ENCODE results near the gene LEMD3. TPM values are rescaled to one million over a fixed set of nuclear protein-coding genes. Genes with fewer than 3 reads are reported as not detected.

The LEMD3 gene
- total and polyA plus RNA-seq, 2 donors = 21.4 to 25.7 TPM

GRCh38 chr12:65126482-65126881 is 42.9 kb upstream of the LEMD3 start:
- Histone ChIP-seq H3K27ac (ENCODE audit: low read depth in 1 of 2, low read length in 1 of 2) (no peak overlapping the region), H3K27me3 (ENCODE audit: control insufficient read depth in 2 of 2, insufficient read depth in 1 of 2, low read length in 1 of 2) (peaks cover 2 to 23% of the 10 kb centered on the region in 2 donors), H3K4me3 (ENCODE audit: low read length in 2 of 2) (no peak overlapping the region), H3K36me3 (ENCODE audit: control insufficient read depth in 2 of 2, insufficient read depth in 2 of 2, low read length in 1 of 2) (no peaks in the 10 kb centered on the region), H3K9me3 (ENCODE audit: control insufficient read depth in 2 of 2, insufficient read depth in 1 of 2, low read length in 1 of 2) (peaks cover 0 to 6% of the 10 kb centered on the region in 2 donors), H3K4me1 (ENCODE audit: control insufficient read depth in 2 of 2, insufficient read depth in 2 of 2, low read length in 2 of 2) (peaks cover 0 to under 1% of the 10 kb centered on the region in 2 donors)
- no peak for DNase-seq (ENCODE audit: low read depth in 6 of 9, low spot score in 9 of 9)
- WGBS = 92% methylated on average over 5 of the region's 5 CpGs

GRCh38 chr12:65133879-65134278 is 35.5 kb upstream of the LEMD3 start:
- H3K4me3 ChIP-seq (ENCODE audit: low read length in 2 of 2) = no peak overlapping the region
- H3K9me3 ChIP-seq (ENCODE audit: control insufficient read depth in 2 of 2, insufficient read depth in 1 of 2, low read length in 1 of 2) = no peaks in the 10 kb centered on the region
- H3K36me3 ChIP-seq (ENCODE audit: control insufficient read depth in 2 of 2, insufficient read depth in 2 of 2, low read length in 1 of 2) = no peaks in the 10 kb centered on the region
- no peak for DNase-seq (ENCODE audit: low read depth in 6 of 9, low spot score in 9 of 9)
- H3K27me3 ChIP-seq (ENCODE audit: control insufficient read depth in 2 of 2, insufficient read depth in 1 of 2, low read length in 1 of 2) = peaks cover 0 to 2% of the 10 kb centered on the region in 2 donors
- H3K4me1 ChIP-seq (ENCODE audit: control insufficient read depth in 2 of 2, insufficient read depth in 2 of 2, low read length in 2 of 2) = no peaks in the 10 kb centered on the region
- H3K27ac ChIP-seq (ENCODE audit: low read depth in 1 of 2, low read length in 1 of 2) = no peak overlapping the region

GRCh38 chr12:65139389-65139788 is 30.0 kb upstream of the LEMD3 start:
- Histone ChIP-seq H3K4me1 (ENCODE audit: control insufficient read depth in 2 of 2, insufficient read depth in 2 of 2, low read length in 2 of 2) (no peaks in the 10 kb centered on the region), H3K27ac (ENCODE audit: low read depth in 1 of 2, low read length in 1 of 2) (no peak overlapping the region), H3K4me3 (ENCODE audit: low read length in 2 of 2) (no peak overlapping the region), H3K36me3 (ENCODE audit: control insufficient read depth in 2 of 2, insufficient read depth in 2 of 2, low read length in 1 of 2) (no peaks in the 10 kb centered on the region), H3K27me3 (ENCODE audit: control insufficient read depth in 2 of 2, insufficient read depth in 1 of 2, low read length in 1 of 2) (no peaks in the 10 kb centered on the region), H3K9me3 (ENCODE audit: control insufficient read depth in 2 of 2, insufficient read depth in 1 of 2, low read length in 1 of 2) (no peaks in the 10 kb centered on the region)
- WGBS = 74% methylated on average over 1 of the region's 1 CpG
- no peak for DNase-seq (ENCODE audit: low read depth in 6 of 9, low spot score in 9 of 9)

GRCh38 chr12:65140738-65141137 is 28.6 kb upstream of the LEMD3 start:
- WGBS = 97% methylated on average over 1 of the region's 1 CpG
- no peak overlapping the region for H3K4me3 ChIP-seq (ENCODE audit: low read length in 2 of 2)
- no peaks in the 10 kb centered on the region for H3K9me3 ChIP-seq (ENCODE audit: control insufficient read depth in 2 of 2, insufficient read depth in 1 of 2, low read length in 1 of 2)
- DNase-seq (ENCODE audit: low read depth in 6 of 9, low spot score in 9 of 9) = no peak
- no peaks in the 10 kb centered on the region for H3K27me3 ChIP-seq (ENCODE audit: control insufficient read depth in 2 of 2, insufficient read depth in 1 of 2, low read length in 1 of 2)
- H3K36me3 ChIP-seq (ENCODE audit: control insufficient read depth in 2 of 2, insufficient read depth in 2 of 2, low read length in 1 of 2) = no peaks in the 10 kb centered on the region
- no peak overlapping the region for H3K27ac ChIP-seq (ENCODE audit: low read depth in 1 of 2, low read length in 1 of 2)
- H3K4me1 ChIP-seq (ENCODE audit: control insufficient read depth in 2 of 2, insufficient read depth in 2 of 2, low read length in 2 of 2) = no peaks in the 10 kb centered on the region

GRCh38 chr12:65147312-65147905 is 22.0 kb upstream of the LEMD3 start:
- H3K9me3 ChIP-seq (ENCODE audit: control insufficient read depth in 2 of 2, insufficient read depth in 1 of 2, low read length in 1 of 2) = no peaks in the 10 kb centered on the region
- H3K4me3 ChIP-seq (ENCODE audit: low read length in 2 of 2) = no peak overlapping the region
- H3K36me3 ChIP-seq (ENCODE audit: control insufficient read depth in 2 of 2, insufficient read depth in 2 of 2, low read length in 1 of 2) = no peaks in the 10 kb centered on the region
- no peaks in the 10 kb centered on the region for H3K27me3 ChIP-seq (ENCODE audit: control insufficient read depth in 2 of 2, insufficient read depth in 1 of 2, low read length in 1 of 2)
- 89% methylated on average over 2 of the region's 2 CpGs for WGBS
- DNase-seq (ENCODE audit: low read depth in 6 of 9, low spot score in 9 of 9) = no peak
- H3K27ac ChIP-seq (ENCODE audit: low read depth in 1 of 2, low read length in 1 of 2) = no peak overlapping the region
- no peaks in the 10 kb centered on the region for H3K4me1 ChIP-seq (ENCODE audit: control insufficient read depth in 2 of 2, insufficient read depth in 2 of 2, low read length in 2 of 2)

- Histone ChIP-seq H3K4me1 (ENCODE audit: control insufficient read depth in 2 of 2, insufficient read depth in 2 of 2, low read length in 2 of 2) (peaks cover 0 to 7% of the 10 kb centered on the region in 2 donors), H3K27ac (ENCODE audit: low read depth in 1 of 2, low read length in 1 of 2) (no peak overlapping the region), H3K4me3 (ENCODE audit: low read length in 2 of 2) (no peak overlapping the region), H3K9me3 (ENCODE audit: control insufficient read depth in 2 of 2, insufficient read depth in 1 of 2, low read length in 1 of 2) (no peaks in the 10 kb centered on the region), H3K27me3 (ENCODE audit: control insufficient read depth in 2 of 2, insufficient read depth in 1 of 2, low read length in 1 of 2) (no peaks in the 10 kb centered on the region), H3K36me3 (ENCODE audit: control insufficient read depth in 2 of 2, insufficient read depth in 2 of 2, low read length in 1 of 2) (no peaks in the 10 kb centered on the region)
- DNase-seq (ENCODE audit: low read depth in 6 of 9, low spot score in 9 of 9) = no peak
Measured at GRCh38 chr12:65152012-65152411, 17.4 kb upstream of the LEMD3 start.

- H3K27ac ChIP-seq (ENCODE audit: low read depth in 1 of 2, low read length in 1 of 2) = no peak overlapping the region
- no peaks in the 10 kb centered on the region for H3K9me3 ChIP-seq (ENCODE audit: control insufficient read depth in 2 of 2, insufficient read depth in 1 of 2, low read length in 1 of 2)
- no peak overlapping the region for H3K4me3 ChIP-seq (ENCODE audit: low read length in 2 of 2)
- no peaks in the 10 kb centered on the region for H3K27me3 ChIP-seq (ENCODE audit: control insufficient read depth in 2 of 2, insufficient read depth in 1 of 2, low read length in 1 of 2)
- H3K4me1 ChIP-seq (ENCODE audit: control insufficient read depth in 2 of 2, insufficient read depth in 2 of 2, low read length in 2 of 2) = peaks cover 0 to 7% of the 10 kb centered on the region in 2 donors
- DNase-seq (ENCODE audit: low read depth in 6 of 9, low spot score in 9 of 9) = no peak
- WGBS = 85% methylated on average over 1 of the region's 1 CpG
- no peaks in the 10 kb centered on the region for H3K36me3 ChIP-seq (ENCODE audit: control insufficient read depth in 2 of 2, insufficient read depth in 2 of 2, low read length in 1 of 2)
Measured at GRCh38 chr12:65152596-65152995, 16.8 kb upstream of the LEMD3 start.

- H3K27ac ChIP-seq (ENCODE audit: low read depth in 1 of 2, low read length in 1 of 2) = no peak overlapping the region
- no peak for DNase-seq (ENCODE audit: low read depth in 6 of 9, low spot score in 9 of 9)
- H3K36me3 ChIP-seq (ENCODE audit: control insufficient read depth in 2 of 2, insufficient read depth in 2 of 2, low read length in 1 of 2) = no peaks in the 10 kb centered on the region
- H3K4me1 ChIP-seq (ENCODE audit: control insufficient read depth in 2 of 2, insufficient read depth in 2 of 2, low read length in 2 of 2) = peaks cover 0 to 7% of the 10 kb centered on the region in 2 donors
- H3K4me3 ChIP-seq (ENCODE audit: low read length in 2 of 2) = no peak overlapping the region
- no peaks in the 10 kb centered on the region for H3K9me3 ChIP-seq (ENCODE audit: control insufficient read depth in 2 of 2, insufficient read depth in 1 of 2, low read length in 1 of 2)
- 92% methylated on average over 3 of the region's 3 CpGs for WGBS
- H3K27me3 ChIP-seq (ENCODE audit: control insufficient read depth in 2 of 2, insufficient read depth in 1 of 2, low read length in 1 of 2) = no peaks in the 10 kb centered on the region
Measured at GRCh38 chr12:65155784-65156183, 13.6 kb upstream of the LEMD3 start.

- Histone ChIP-seq H3K4me1 (ENCODE audit: control insufficient read depth in 2 of 2, insufficient read depth in 2 of 2, low read length in 2 of 2) (peaks cover 0 to 7% of the 10 kb centered on the region in 2 donors), H3K27me3 (ENCODE audit: control insufficient read depth in 2 of 2, insufficient read depth in 1 of 2, low read length in 1 of 2) (no peaks in the 10 kb centered on the region), H3K27ac (ENCODE audit: low read depth in 1 of 2, low read length in 1 of 2) (no peak overlapping the region), H3K36me3 (ENCODE audit: control insufficient read depth in 2 of 2, insufficient read depth in 2 of 2, low read length in 1 of 2) (no peaks in the 10 kb centered on the region), H3K9me3 (ENCODE audit: control insufficient read depth in 2 of 2, insufficient read depth in 1 of 2, low read length in 1 of 2) (no peaks in the 10 kb centered on the region), H3K4me3 (ENCODE audit: low read length in 2 of 2) (no peak overlapping the region)
- DNase-seq (ENCODE audit: low read depth in 6 of 9, low spot score in 9 of 9) = peak in 3 of 9 donors; percentile 5 to 55 (median 22)
- WGBS = 13% methylated on average over 2 of the region's 2 CpGs
Measured at GRCh38 chr12:65156366-65156841, 13.0 kb upstream of the LEMD3 start.

All from thymus (tissue), 11 donors.